Nephron progenitor cell (in vitro differentiated cells): Measurements from ENCODE around the gene TRPC1.
"Not testable (repeated sequence)": the region's sequence is repeated elsewhere in the genome, so short reads cannot be mapped to it uniquely, and the experiment has no call there.

Experiments used
- DNase-seq: peaks from one replicate; pipeline ENCODE4 v3.0.0; 2021
- H3K27ac Mint-ChIP-seq: 2 replicates; pipeline ENCODE4 v1.8.0; 2021; ENCODE audit warnings: mild to moderate bottlenecking, moderate library complexity, mixed read lengths
- H3K27me3 Mint-ChIP-seq: 2 replicates; pipeline ENCODE4 v1.8.0; 2021; ENCODE audit warnings: mild to moderate bottlenecking, low read depth, mixed read lengths; ENCODE audit not compliant: poor library complexity
- H3K36me3 Mint-ChIP-seq: 2 replicates; pipeline ENCODE4 v1.8.0; 2021; ENCODE audit warnings: low read depth, mixed read lengths
- H3K4me1 Mint-ChIP-seq: 2 replicates; pipeline ENCODE4 v1.8.0; 2021; ENCODE audit warnings: mixed read lengths
- H3K4me3 Mint-ChIP-seq: 2 replicates; pipeline ENCODE4 v1.8.0; 2021; ENCODE audit warnings: mild to moderate bottlenecking, moderate library complexity, mixed read lengths
- H3K9me3 Mint-ChIP-seq: 2 replicates; pipeline ENCODE4 v1.8.0; 2021; ENCODE audit warnings: mild to moderate bottlenecking, moderate library complexity, mixed read lengths
- TF ChIP-seq, protein P1 (sequence below): fragments of 200-600 bp; sonication (generic); IDR thresholded peaks from 2 replicates; pipeline ENCODE4 v1.5.0; 2021; ENCODE audit warnings: antibody characterized with exemption

Gene TRPC1

GRCh38 chr3:142734834-142735233 is 11.0 kb downstream of the TRPC1 start:
- no peak overlapping the region for H3K27ac Mint-ChIP-seq
- TF ChIP-seq, protein P1, sequence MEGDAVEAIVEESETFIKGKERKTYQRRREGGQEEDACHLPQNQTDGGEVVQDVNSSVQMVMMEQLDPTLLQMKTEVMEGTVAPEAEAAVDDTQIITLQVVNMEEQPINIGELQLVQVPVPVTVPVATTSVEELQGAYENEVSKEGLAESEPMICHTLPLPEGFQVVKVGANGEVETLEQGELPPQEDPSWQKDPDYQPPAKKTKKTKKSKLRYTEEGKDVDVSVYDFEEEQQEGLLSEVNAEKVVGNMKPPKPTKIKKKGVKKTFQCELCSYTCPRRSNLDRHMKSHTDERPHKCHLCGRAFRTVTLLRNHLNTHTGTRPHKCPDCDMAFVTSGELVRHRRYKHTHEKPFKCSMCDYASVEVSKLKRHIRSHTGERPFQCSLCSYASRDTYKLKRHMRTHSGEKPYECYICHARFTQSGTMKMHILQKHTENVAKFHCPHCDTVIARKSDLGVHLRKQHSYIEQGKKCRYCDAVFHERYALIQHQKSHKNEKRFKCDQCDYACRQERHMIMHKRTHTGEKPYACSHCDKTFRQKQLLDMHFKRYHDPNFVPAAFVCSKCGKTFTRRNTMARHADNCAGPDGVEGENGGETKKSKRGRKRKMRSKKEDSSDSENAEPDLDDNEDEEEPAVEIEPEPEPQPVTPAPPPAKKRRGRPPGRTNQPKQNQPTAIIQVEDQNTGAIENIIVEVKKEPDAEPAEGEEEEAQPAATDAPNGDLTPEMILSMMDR, result no peak

GRCh38 chr3:142735462-142735861 is 11.6 kb downstream of the TRPC1 start:
- Mint-ChIP-seq H3K27me3 (peaks cover 3% of the 10 kb centered on the region), H3K27ac (peak overlapping the region; percentile 46), H3K4me1 (peaks cover 13% of the 10 kb centered on the region), H3K36me3 (peaks cover 5% of the 10 kb centered on the region), H3K4me3 (no peak overlapping the region), H3K9me3 (no peaks in the 10 kb centered on the region)
- TF ChIP-seq, protein P1, result no peak
- no peak for DNase-seq

More at GRCh38 chr3:142734834-142735233, 11.0 kb downstream of the TRPC1 start:
- Mint-ChIP-seq H3K9me3 (no peaks in the 10 kb centered on the region), H3K36me3 (peaks cover 8% of the 10 kb centered on the region), H3K4me1 (peaks cover 13% of the 10 kb centered on the region), H3K4me3 (no peak overlapping the region), H3K27me3 (peaks cover 3% of the 10 kb centered on the region)
- no peak for DNase-seq

DNA sequence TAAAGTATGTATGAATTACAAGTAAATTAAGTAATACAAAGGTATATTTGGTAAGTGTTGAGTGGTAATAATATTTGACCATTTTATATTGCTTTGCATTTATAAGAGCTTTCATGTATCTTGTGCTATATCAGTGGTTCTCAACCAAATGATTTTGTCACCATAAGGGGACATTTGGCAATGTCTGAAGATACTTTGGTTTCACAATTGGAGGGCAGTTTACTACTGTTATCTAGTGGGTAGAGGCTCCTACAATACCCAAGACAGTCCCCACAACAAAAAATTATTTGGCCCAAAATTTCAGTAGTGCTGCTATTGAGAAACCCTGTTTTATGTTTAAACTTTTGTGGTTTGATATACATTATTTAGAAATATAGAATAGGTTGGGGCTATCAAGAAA is 14.6 kb downstream of the TRPC1 start:
- H3K4me1 Mint-ChIP-seq, result peaks cover 8% of the 10 kb centered on the region
- H3K4me3 Mint-ChIP-seq, result no peak overlapping the region
- H3K27ac Mint-ChIP-seq, result no peak overlapping the region
- TF ChIP-seq, protein P1, result no peak
- no peaks in the 10 kb centered on the region for H3K36me3 Mint-ChIP-seq
- no peak for DNase-seq
- no peaks in the 10 kb centered on the region for H3K27me3 Mint-ChIP-seq
- H3K9me3 Mint-ChIP-seq, result no peaks in the 10 kb centered on the region

GRCh38 chr3:142746646-142747045 is 22.8 kb downstream of the TRPC1 start:
- Mint-ChIP-seq H3K36me3 (peaks cover 37% of the 10 kb centered on the region), H3K27ac (no peak overlapping the region), H3K9me3 (peaks cover 20% of the 10 kb centered on the region), H3K4me1 (no peaks in the 10 kb centered on the region), H3K27me3 (no peaks in the 10 kb centered on the region), H3K4me3 (no peak overlapping the region)
- no peak for DNase-seq
- TF ChIP-seq, protein P1, result no peak

- H3K27ac Mint-ChIP-seq, H3K4me1 Mint-ChIP-seq, DNase-seq, H3K27me3 Mint-ChIP-seq, H3K4me3 Mint-ChIP-seq: not testable (repeated sequence)
- Mint-ChIP-seq H3K36me3 (peaks cover 49% of the 10 kb centered on the region), H3K9me3 (peaks cover 20% of the 10 kb centered on the region)
Observed at GRCh38 chr3:142750531-142750930, 26.7 kb downstream of the TRPC1 start.

DNA sequence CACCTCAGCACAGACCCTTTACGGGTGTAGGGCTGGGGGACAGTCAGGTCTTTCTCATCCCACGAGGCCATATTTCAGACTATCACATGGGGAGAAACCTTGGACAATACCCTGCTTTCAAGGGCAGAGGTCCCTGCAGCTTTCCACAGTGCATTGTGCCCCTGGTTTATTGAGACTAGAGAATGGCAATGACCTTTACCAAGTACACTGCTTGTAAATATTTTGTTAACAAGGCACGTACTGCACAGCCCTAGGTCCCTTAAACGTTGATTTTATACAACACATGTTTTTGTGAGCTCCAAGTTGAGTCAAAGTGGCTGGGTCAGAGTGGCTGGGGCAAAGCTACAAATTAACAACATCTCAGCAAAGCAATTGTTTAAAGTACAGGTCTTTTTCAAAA is 28.8 kb downstream of the TRPC1 start:
- H3K36me3 Mint-ChIP-seq, result peaks cover 64% of the 10 kb centered on the region

GRCh38 chr3:142754494-142754893 is 30.7 kb downstream of the TRPC1 start:
- no peak for DNase-seq
- Mint-ChIP-seq H3K36me3 (peaks cover 68% of the 10 kb centered on the region), H3K4me3 (no peak overlapping the region), H3K27ac (no peak overlapping the region), H3K9me3 (peaks cover 21% of the 10 kb centered on the region), H3K27me3 (no peaks in the 10 kb centered on the region), H3K4me1 (no peaks in the 10 kb centered on the region)
- TF ChIP-seq, protein P1, result no peak

More for the DNA sequence above, 28.8 kb downstream of the TRPC1 start:
- peaks cover 20% of the 10 kb centered on the region for H3K9me3 Mint-ChIP-seq
- peak overlapping the region; percentile 47 for H3K27ac Mint-ChIP-seq
- not testable (repeated sequence) for H3K4me3 Mint-ChIP-seq, H3K27me3 Mint-ChIP-seq, DNase-seq, H3K4me1 Mint-ChIP-seq
